WTC11 (cell line): Measurements from ENCODE around the gene ID2. TPM values are rescaled to one million over a fixed set of nuclear protein-coding genes. Genes with fewer than 3 reads are reported as not detected.

Source experiments
- ATAC-seq: fragments of 200-7000 bp; cut with Tn5 transposase; 2 replicates; pipeline ENCODE4 v1.10.0; 2021; ENCODE audit warnings: mild to moderate bottlenecking, moderate library complexity
- CTCF ChIA-PET: fragments of 300-600 bp; sonication (Branson Sonifier 250); formaldehyde crosslinking; loops from one replicate; lab custom pipeline; 2021; ENCODE audit warnings: antibody characterized with exemption; lab: Charles Lee
- POLR2A ChIA-PET: fragments of 350-600 bp; sonication (Branson Sonifier 250); formaldehyde crosslinking; loops from one replicate; lab custom pipeline; 2021; ENCODE audit warnings: antibody characterized with exemption; lab: Charles Lee
- DNase-seq: peaks from one replicate; pipeline ENCODE4 v3.0.0; 2021; ENCODE audit warnings: low spot score
- H3K27ac Mint-ChIP-seq: 2 replicates; pipeline ENCODE4 v1.8.0; 2021; ENCODE audit warnings: mixed read lengths
- H3K27me3 Mint-ChIP-seq: 2 replicates; pipeline ENCODE4 v1.8.0; 2021; ENCODE audit warnings: low read depth, mild to moderate bottlenecking, moderate library complexity, mixed read lengths
- H3K36me3 Mint-ChIP-seq: 2 replicates; pipeline ENCODE4 v1.8.0; 2021; ENCODE audit warnings: mixed read lengths
- H3K4me1 Mint-ChIP-seq: 2 replicates; pipeline ENCODE4 v1.8.0; 2022; ENCODE audit warnings: mixed read lengths
- H3K4me3 Mint-ChIP-seq: 2 replicates; pipeline ENCODE4 v1.8.0; 2021; ENCODE audit warnings: mild to moderate bottlenecking, moderate library complexity, mixed read lengths
- H3K9me3 Mint-ChIP-seq: 2 replicates; pipeline ENCODE4 v1.8.0; 2021; ENCODE audit warnings: mixed read lengths
- CTCF ChIP-seq: fragments of 200-600 bp; IDR thresholded peaks from 2 replicates; pipeline ENCODE4 v1.8.0; 2022; ENCODE audit warnings: antibody characterized with exemption
- E2F4 ChIP-seq: sonication (generic); formaldehyde crosslinking; IDR thresholded peaks from 2 replicates; pipeline ENCODE4 v1.8.1; 2022; ENCODE audit warnings: low read depth, mild to moderate bottlenecking, moderate library complexity, missing genetic modification reagents, borderline replicate concordance
- E2F5 ChIP-seq: sonication (generic); formaldehyde crosslinking; IDR thresholded peaks from 2 replicates; pipeline ENCODE4 v1.8.1; 2022; ENCODE audit warnings: mild to moderate bottlenecking, moderate library complexity, missing genetic modification reagents
- FOXP1 ChIP-seq: sonication (generic); formaldehyde crosslinking; IDR thresholded peaks from 2 replicates; pipeline ENCODE4 v1.8.0; 2022; ENCODE audit warnings: missing genetic modification reagents, mild to moderate bottlenecking, moderate library complexity, borderline replicate concordance
- HMGXB4 ChIP-seq: sonication (generic); formaldehyde crosslinking; IDR thresholded peaks from 2 replicates; pipeline ENCODE4 v1.8.1; 2023; ENCODE audit warnings: mild to moderate bottlenecking, moderate library complexity, missing genetic modification reagents
- IRF2 ChIP-seq: sonication (generic); formaldehyde crosslinking; IDR thresholded peaks from 2 replicates; pipeline ENCODE4 v1.8.0; 2022; ENCODE audit warnings: low read depth, missing genetic modification reagents, borderline replicate concordance
- MYBL2 ChIP-seq: sonication (generic); formaldehyde crosslinking; IDR thresholded peaks from 2 replicates; pipeline ENCODE4 v1.8.1; 2023; ENCODE audit warnings: mild to moderate bottlenecking, moderate library complexity, missing genetic modification reagents
- NR3C1 ChIP-seq: sonication (generic); formaldehyde crosslinking; conservative IDR thresholded peaks from 2 replicates; pipeline ENCODE4 v1.8.1; 2023; ENCODE audit warnings: low read depth, mild to moderate bottlenecking, missing genetic modification reagents
- PREB ChIP-seq: sonication (generic); formaldehyde crosslinking; IDR thresholded peaks from 2 replicates; pipeline ENCODE4 v1.8.1; 2022; ENCODE audit warnings: mild to moderate bottlenecking, missing genetic modification reagents, moderate library complexity, borderline replicate concordance
- ZBTB21 ChIP-seq: sonication (generic); formaldehyde crosslinking; IDR thresholded peaks from 2 replicates; pipeline ENCODE4 v1.8.1; 2023; ENCODE audit warnings: mild to moderate bottlenecking, missing genetic modification reagents, borderline replicate concordance
- ZNF121 ChIP-seq: sonication (generic); formaldehyde crosslinking; IDR thresholded peaks from 2 replicates; pipeline ENCODE4 v1.8.0; 2023; ENCODE audit warnings: missing genetic modification reagents
- ZNF317 ChIP-seq: sonication (generic); formaldehyde crosslinking; IDR thresholded peaks from 2 replicates; pipeline ENCODE4 v1.8.1; 2023; ENCODE audit warnings: low read depth, mild to moderate bottlenecking, moderate library complexity, missing genetic modification reagents, borderline replicate concordance
- ZSCAN18 ChIP-seq: fragments of 250-450 bp; sonication (Bioruptor Pico); IDR thresholded peaks from 2 replicates; pipeline ENCODE4 v2.1.2; 2022; ENCODE audit warnings: mild to moderate bottlenecking, moderate library complexity
- total RNA-seq: library from RNA; stranded (reverse); gene quantifications from 3 replicates; pipeline ENCODE4 v1.2.3, GENCODE V29; 2021

The ID2 gene
- total RNA-seq, 1 experiment from 2014 or later: 38.6 TPM

GRCh38 chr2:8650256-8650655, 31.6 kb upstream of the ID2 start:
- ATAC-seq: no peak
- H3K36me3 Mint-ChIP-seq: no peaks in the 10 kb centered on the region
- H3K4me3 Mint-ChIP-seq: no peak overlapping the region
- DNase-seq: no peak
- POLR2A ChIA-PET: no interaction called here
- H3K9me3 Mint-ChIP-seq: peaks cover 10% of the 10 kb centered on the region
- no peak overlapping the region for H3K27ac Mint-ChIP-seq
- H3K4me1 Mint-ChIP-seq: no peaks in the 10 kb centered on the region
- TF ChIP-seq E2F5 (no peak), IRF2 (CRISPR knock-in tag) (no peak), FOXP1 (CRISPR knock-in tag) (no peak), NR3C1 (CRISPR knock-in tag) (no peak), E2F4 (CRISPR knock-in tag) (no peak), ZNF121 (CRISPR knock-in tag) (no peak), HMGXB4 (CRISPR knock-in tag) (no peak), ZNF317 (CRISPR knock-in tag) (no peak), MYBL2 (CRISPR knock-in tag) (no peak), ZBTB21 (CRISPR knock-in tag) (no peak), PREB (CRISPR knock-in tag) (no peak)
- TF ChIP-seq, all 79 proteins: peak for 0
- H3K27me3 Mint-ChIP-seq: no peaks in the 10 kb centered on the region
- CTCF ChIA-PET: no interaction called here

GRCh38 chr2:8652774-8653426, 29.0 kb upstream of the ID2 start:
- no peaks in the 10 kb centered on the region for H3K36me3 Mint-ChIP-seq
- H3K4me1 Mint-ChIP-seq: no peaks in the 10 kb centered on the region
- no peak for TF ChIP-seq ZSCAN18 (CRISPR knock-in tag)
- TF ChIP-seq CTCF: no peak
- DNase-seq: no peak
- H3K4me3 Mint-ChIP-seq: no peak overlapping the region
- no peak for ATAC-seq
- CTCF ChIA-PET: interaction anchor here (0.5 kb wide), 1 partner anchor 29 kb away, joined by 3 read pairs; no protein-coding TSS in a partner anchor
- no peaks in the 10 kb centered on the region for H3K27me3 Mint-ChIP-seq
- peaks cover 4% of the 10 kb centered on the region for H3K9me3 Mint-ChIP-seq
- POLR2A ChIA-PET: no interaction called here
- no peak overlapping the region for H3K27ac Mint-ChIP-seq
